ENCODE data around the gene CLCN6. TPM values are rescaled to one million over a fixed set of nuclear protein-coding genes. Genes with fewer than 3 reads are reported as not detected.

CLCN6 gene
- total and polyA plus RNA-seq, 2 of the 13 experiments (the other 11 are each of a cell fraction or from before 2014, with no cell fraction given), result 14.9 to 19.3 TPM

DNA sequence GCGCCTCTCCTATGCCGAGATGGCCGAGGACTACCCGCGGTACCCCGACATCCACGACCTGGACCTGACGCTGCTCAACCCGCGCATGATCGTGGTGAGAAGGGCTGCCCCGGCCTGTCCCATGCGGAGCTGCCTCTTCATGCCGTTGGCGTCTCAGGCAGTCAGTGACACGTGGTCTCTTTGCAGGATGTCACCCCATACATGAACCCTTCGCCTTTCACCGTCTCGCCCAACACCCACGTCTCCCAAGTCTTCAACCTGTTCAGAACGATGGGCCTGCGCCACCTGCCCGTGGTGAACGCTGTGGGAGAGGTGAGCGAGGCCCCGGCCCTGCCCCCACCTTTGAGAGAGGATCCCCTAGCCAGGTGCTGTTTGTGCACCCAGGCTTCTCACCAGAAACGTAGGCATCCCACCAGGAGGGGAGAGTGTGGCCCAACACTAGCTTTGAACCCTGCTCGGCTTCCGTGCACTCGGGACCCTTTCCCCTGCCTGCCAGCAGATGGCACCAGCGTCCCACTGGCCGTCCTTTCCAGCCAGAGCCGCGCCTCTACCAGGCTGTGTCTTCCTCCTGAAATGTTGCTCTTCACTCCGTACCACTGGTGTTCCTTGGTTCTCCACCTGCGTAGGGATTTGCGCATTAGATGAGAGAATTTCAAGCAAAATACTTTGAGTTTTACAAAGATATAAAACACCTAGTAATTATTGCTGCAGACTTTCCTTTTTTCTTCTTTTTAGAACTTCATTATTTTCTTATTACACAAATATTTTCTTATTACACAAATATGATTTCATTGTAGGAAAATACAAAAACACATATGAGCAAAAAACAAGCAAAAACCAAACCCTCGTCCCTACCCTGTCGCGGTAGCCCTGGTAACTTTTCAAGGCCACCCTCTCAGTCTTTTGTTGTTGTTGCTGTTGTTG is 32.6 kb downstream of the CLCN6 start (continued):
- TF ChIP-seq FOXO1 (CRISPR knock-in tag; IDR thresholded peaks at IDR 0.05) (0 out of 2 replicates have a peak, but pooled peaks have one; percentile 29), ZNF329 (CRISPR knock-in tag; IDR thresholded peaks at IDR 0.05; ENCODE audit: low read depth) (no peak), GABPA (IDR thresholded peaks at IDR 0.05; ENCODE audit: low read depth, low read length) (no peak), GABPA (CRISPR knock-in tag; IDR thresholded peaks at IDR 0.05; ENCODE audit: low read depth) (no peak), ZNF335 (CRISPR knock-in tag; IDR thresholded peaks at IDR 0.05) (no peak), ZNF616 (CRISPR knock-in tag; IDR thresholded peaks at IDR 0.05; ENCODE audit: low read depth) (no peak), ZFP37 (CRISPR knock-in tag; IDR thresholded peaks at IDR 0.05; ENCODE audit: borderline replicate concordance) (no peak), ZNF33B (CRISPR knock-in tag; IDR thresholded peaks at IDR 0.05) (no peak), MAF1 (CRISPR knock-in tag; IDR thresholded peaks at IDR 0.05; ENCODE audit: borderline replicate concordance) (no peak), MZF1 (CRISPR knock-in tag; IDR thresholded peaks at IDR 0.05; ENCODE audit: borderline replicate concordance) (no peak), HOXA3 (CRISPR knock-in tag; IDR thresholded peaks at IDR 0.05) (no peak), ZNF121 (CRISPR knock-in tag; IDR thresholded peaks at IDR 0.05) (no peak), ZNF451 (CRISPR knock-in tag; IDR thresholded peaks at IDR 0.05) (no peak), SALL2 (CRISPR knock-in tag; IDR thresholded peaks at IDR 0.05) (no peak), TBX2 (CRISPR knock-in tag; IDR thresholded peaks at IDR 0.05; ENCODE audit: borderline replicate concordance) (no peak), KDM1A (CRISPR knock-in tag; IDR thresholded peaks at IDR 0.05) (no peak)
- TF ChIP-seq, protein P1, sequence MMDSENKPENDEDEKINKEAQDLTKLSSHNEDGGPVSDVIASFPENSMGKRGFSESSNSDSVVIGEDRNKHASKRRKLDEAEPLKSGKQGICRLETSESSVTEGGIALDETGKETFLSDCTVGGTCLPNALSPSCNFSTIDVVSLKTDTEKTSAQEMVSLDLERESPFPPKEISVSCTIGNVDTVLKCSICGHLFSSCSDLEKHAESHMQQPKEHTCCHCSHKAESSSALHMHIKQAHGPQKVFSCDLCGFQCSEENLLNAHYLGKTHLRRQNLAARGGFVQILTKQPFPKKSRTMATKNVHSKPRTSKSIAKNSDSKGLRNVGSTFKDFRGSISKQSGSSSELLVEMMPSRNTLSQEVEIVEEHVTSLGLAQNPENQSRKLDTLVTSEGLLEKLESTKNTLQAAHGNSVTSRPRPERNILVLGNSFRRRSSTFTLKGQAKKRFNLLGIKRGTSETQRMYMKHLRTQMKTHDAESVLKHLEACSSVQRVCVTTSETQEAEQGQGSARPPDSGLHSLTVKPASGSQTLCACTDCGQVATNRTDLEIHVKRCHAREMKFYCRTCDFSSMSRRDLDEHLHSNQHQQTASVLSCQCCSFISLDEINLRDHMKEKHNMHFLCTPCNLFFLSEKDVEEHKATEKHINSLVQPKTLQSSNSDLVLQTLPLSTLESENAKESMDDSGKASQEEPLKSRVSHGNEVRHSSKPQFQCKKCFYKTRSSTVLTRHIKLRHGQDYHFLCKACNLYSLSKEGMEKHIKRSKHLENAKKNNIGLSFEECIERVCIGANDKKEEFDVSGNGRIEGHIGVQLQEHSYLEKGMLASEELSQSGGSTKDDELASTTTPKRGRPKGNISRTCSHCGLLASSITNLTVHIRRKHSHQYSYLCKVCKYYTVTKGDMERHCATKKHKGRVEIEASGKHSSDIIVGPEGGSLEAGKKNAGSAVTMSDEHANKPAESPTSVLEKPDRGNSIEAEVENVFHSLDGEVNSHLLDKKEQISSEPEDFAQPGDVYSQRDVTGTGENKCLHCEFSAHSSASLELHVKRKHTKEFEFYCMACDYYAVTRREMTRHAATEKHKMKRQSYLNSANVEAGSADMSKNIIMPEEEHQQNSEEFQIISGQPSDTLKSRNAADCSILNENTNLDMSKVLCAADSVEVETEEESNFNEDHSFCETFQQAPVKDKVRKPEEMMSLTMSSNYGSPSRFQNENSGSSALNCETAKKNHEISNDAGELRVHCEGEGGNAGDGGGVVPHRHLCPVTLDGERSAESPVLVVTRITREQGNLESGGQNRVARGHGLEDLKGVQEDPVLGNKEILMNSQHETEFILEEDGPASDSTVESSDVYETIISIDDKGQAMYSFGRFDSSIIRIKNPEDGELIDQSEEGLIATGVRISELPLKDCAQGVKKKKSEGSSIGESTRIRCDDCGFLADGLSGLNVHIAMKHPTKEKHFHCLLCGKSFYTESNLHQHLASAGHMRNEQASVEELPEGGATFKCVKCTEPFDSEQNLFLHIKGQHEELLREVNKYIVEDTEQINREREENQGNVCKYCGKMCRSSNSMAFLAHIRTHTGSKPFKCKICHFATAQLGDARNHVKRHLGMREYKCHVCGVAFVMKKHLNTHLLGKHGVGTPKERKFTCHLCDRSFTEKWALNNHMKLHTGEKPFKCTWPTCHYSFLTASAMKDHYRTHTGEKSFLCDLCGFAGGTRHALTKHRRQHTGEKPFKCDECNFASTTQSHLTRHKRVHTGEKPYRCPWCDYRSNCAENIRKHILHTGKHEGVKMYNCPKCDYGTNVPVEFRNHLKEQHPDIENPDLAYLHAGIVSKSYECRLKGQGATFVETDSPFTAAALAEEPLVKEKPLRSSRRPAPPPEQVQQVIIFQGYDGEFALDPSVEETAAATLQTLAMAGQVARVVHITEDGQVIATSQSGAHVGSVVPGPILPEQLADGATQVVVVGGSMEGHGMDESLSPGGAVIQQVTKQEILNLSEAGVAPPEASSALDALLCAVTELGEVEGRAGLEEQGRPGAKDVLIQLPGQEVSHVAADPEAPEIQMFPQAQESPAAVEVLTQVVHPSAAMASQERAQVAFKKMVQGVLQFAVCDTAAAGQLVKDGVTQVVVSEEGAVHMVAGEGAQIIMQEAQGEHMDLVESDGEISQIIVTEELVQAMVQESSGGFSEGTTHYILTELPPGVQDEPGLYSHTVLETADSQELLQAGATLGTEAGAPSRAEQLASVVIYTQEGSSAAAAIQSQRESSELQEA (CRISPR knock-in tag; IDR thresholded peaks at IDR 0.05; ENCODE audit: not compliant biosample characterization), result no peak
- TF ChIP-seq, protein P2, sequence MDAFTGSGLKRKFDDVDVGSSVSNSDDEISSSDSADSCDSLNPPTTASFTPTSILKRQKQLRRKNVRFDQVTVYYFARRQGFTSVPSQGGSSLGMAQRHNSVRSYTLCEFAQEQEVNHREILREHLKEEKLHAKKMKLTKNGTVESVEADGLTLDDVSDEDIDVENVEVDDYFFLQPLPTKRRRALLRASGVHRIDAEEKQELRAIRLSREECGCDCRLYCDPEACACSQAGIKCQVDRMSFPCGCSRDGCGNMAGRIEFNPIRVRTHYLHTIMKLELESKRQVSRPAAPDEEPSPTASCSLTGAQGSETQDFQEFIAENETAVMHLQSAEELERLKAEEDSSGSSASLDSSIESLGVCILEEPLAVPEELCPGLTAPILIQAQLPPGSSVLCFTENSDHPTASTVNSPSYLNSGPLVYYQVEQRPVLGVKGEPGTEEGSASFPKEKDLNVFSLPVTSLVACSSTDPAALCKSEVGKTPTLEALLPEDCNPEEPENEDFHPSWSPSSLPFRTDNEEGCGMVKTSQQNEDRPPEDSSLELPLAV (CRISPR knock-in tag; conservative IDR thresholded peaks at IDR 0.05; ENCODE audit: low read depth), result no peak
- TF ChIP-seq, protein P3, sequence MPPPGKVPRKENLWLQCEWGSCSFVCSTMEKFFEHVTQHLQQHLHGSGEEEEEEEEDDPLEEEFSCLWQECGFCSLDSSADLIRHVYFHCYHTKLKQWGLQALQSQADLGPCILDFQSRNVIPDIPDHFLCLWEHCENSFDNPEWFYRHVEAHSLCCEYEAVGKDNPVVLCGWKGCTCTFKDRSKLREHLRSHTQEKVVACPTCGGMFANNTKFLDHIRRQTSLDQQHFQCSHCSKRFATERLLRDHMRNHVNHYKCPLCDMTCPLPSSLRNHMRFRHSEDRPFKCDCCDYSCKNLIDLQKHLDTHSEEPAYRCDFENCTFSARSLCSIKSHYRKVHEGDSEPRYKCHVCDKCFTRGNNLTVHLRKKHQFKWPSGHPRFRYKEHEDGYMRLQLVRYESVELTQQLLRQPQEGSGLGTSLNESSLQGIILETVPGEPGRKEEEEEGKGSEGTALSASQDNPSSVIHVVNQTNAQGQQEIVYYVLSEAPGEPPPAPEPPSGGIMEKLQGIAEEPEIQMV (CRISPR knock-in tag; IDR thresholded peaks at IDR 0.05; ENCODE audit: low read depth), result no peak

All from HepG2 (cell line).